H1 (cell line): ENCODE results near the gene OSMR. TPM values are rescaled to one million over a fixed set of nuclear protein-coding genes. Genes with fewer than 3 reads are reported as not detected.

Source experiments
- JUND ChIP-seq: IDR thresholded peaks from 2 replicates; pipeline ENCODE4 v1.6.1; 2011; ENCODE audit warnings: mild to moderate bottlenecking, improper control_type of control experiment, low read length
- MAX ChIP-seq: IDR thresholded peaks from 2 replicates; pipeline ENCODE4 v1.6.1; 2012; ENCODE audit warnings: inconsistent platforms
- POU5F1 ChIP-seq: IDR thresholded peaks from 2 replicates; pipeline ENCODE4 v1.6.1; 2011; ENCODE audit warnings: low read depth, mild to moderate bottlenecking, low read length, moderate library complexity
- SP4 ChIP-seq: IDR thresholded peaks from 2 replicates; pipeline ENCODE4 v1.6.1; 2012; ENCODE audit warnings: low read length, inconsistent platforms
- polyA plus RNA-seq, 7 experiments: library from polyadenylated mRNA; depleted of rRNA in 3 of 7; stranded (reverse) in 5 of 7; unstranded in 2 of 7; fragments of >200 nt in 5 of 7; fragments of 200-250 nt in 2 of 7; gene quantifications; 1 replicate in 5 of 7; 2 replicates in 1 of 7; 4 replicates in 1 of 7; pipeline versions ENCODE4 v1.2.1 to v1.2.3, GENCODE V29; 2011 to 2013; ENCODE audit warnings: missing spikeins in 2 of 7, mixed read lengths in 2 of 7
- total RNA-seq: library from RNA; stranded (reverse); fragmentation: NEBNext Ultra II Directional; extraction: Animal tissue kit (Norgen Biotek cat#: 25700); gene quantifications from 2 replicates; pipeline ENCODE4 v1.2.1, GENCODE V29; 2021

OSMR gene
- total and polyA plus RNA-seq, 2 of the 8 experiments (the other 6 are each of a cell fraction or from before 2014, with no cell fraction given): 2.3 to 2.6 TPM

- TF ChIP-seq POU5F1 (no peak), SP4 (no peak), JUND (no peak), MAX (no peak)
Observed at GRCh38 chr5:38871790-38872551, 26.2 kb downstream of the OSMR start (continued).
